Measurements from ENCODE around the gene DAAM1.

DNA sequence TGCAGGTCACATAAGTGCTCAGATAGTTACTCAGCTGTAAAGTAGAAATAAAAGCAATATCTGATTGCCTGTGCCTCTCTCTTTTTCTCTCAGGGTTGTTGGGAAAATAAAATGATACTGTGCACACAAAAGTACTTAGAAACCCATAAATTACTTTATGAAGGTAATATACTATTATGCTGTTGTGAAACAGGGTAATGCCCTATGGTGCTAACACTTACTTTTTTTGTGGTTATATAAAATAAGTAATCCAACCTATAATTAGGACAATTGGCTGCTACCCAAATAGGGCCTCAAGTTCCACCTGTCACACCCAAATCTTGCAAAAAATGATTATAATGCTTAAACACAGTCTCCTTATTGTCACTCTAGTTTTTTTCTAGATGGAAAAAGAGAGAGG, 50.6 kb downstream of the DAAM1 start:
- TF ChIP-seq, protein P1, sequence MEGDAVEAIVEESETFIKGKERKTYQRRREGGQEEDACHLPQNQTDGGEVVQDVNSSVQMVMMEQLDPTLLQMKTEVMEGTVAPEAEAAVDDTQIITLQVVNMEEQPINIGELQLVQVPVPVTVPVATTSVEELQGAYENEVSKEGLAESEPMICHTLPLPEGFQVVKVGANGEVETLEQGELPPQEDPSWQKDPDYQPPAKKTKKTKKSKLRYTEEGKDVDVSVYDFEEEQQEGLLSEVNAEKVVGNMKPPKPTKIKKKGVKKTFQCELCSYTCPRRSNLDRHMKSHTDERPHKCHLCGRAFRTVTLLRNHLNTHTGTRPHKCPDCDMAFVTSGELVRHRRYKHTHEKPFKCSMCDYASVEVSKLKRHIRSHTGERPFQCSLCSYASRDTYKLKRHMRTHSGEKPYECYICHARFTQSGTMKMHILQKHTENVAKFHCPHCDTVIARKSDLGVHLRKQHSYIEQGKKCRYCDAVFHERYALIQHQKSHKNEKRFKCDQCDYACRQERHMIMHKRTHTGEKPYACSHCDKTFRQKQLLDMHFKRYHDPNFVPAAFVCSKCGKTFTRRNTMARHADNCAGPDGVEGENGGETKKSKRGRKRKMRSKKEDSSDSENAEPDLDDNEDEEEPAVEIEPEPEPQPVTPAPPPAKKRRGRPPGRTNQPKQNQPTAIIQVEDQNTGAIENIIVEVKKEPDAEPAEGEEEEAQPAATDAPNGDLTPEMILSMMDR (IDR thresholded peaks at IDR 0.05): no peak
- TF ChIP-seq EZH2 (IDR thresholded peaks at IDR 0.05; ENCODE audit: borderline replicate concordance, insufficient read depth, low read depth, low read length, poor library complexity, severe bottlenecking): no peak
